ENCODE results near the gene USP35.
A peak's percentile ranks its signal among the peaks of the same experiment; 100 is the strongest.

Gene USP35

DNA sequence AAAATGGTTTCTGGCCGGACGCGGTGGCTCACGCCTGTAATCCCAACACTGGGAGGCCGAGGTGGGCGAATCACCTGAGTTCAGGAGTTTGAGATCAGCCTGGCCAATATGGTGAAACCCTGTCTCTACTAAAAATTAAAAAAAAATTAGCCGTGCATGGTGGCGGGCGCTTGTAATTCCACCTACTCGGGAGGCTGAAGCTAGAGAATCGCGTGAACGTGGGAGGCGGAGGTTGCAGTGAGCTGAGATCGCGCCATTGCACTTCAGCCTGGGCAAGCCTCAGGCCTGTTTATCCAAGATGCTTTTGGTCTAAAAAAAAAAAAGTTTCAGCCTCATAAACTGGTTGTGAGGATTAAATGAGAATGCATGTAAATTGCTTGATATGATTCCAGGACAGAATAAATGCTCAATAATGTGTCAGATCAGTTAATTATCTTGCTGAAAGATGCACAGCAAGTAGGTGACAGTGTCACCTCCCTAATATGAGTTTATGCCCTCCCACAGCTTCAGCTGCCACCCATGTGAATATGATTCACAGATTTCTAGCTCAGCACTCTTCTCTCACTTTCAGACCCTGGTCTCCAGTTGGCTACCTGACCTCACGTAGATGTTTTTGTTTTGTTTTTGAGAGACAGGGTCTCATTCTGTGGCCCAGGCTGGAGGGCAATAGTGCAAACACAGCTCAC, 48.2 kb upstream of the USP35 start:
- Histone ChIP-seq H3K9me2 (replicated peaks; ENCODE audit: insufficient read depth, low read length) (no peaks in the 10 kb centered on the region), H3K4me3 (ENCODE audit: insufficient read depth, low read length, poor library complexity, severe bottlenecking) (peak overlapping the region; percentile 97), H3K79me2 (ENCODE audit: insufficient read depth, low read length) (peaks cover 29% of the 10 kb centered on the region), H3K27me3 (ENCODE audit: low read length) (no peaks in the 10 kb centered on the region), H4K20me1 (ENCODE audit: low read depth, low read length) (no peaks in the 10 kb centered on the region), H3K9ac (ENCODE audit: low read length) (peak overlapping the region; percentile 79), H3K4me2 (ENCODE audit: low read depth, low read length, poor library complexity, severe bottlenecking) (peak overlapping the region; percentile 94), H3K36me3 (ENCODE audit: low read length) (no peaks in the 10 kb centered on the region), H2AFZ (ENCODE audit: low read depth, low read length, severe bottlenecking) (no peak overlapping the region), H3F3A (ENCODE audit: insufficient read depth) (no peaks in the 10 kb centered on the region), H3K27ac (ENCODE audit: low read depth, low read length) (no peak overlapping the region), H3K9me3 (ENCODE audit: insufficient read depth, low read length) (no peaks in the 10 kb centered on the region)
- no peak for TF ChIP-seq EZH2phosphoT487 (conservative IDR thresholded peaks at IDR 0.05; ENCODE audit: low read length)
- TF ChIP-seq CTCF (IDR thresholded peaks at IDR 0.05; ENCODE audit: insufficient read depth, low read length, poor library complexity, severe bottlenecking) = no peak

- Histone ChIP-seq H3K9ac (ENCODE audit: low read length) (no peak overlapping the region), H3K4me2 (ENCODE audit: low read depth, low read length, poor library complexity, severe bottlenecking) (no peak overlapping the region), H2AFZ (ENCODE audit: low read depth, low read length, severe bottlenecking) (no peak overlapping the region), H3F3A (ENCODE audit: insufficient read depth) (no peaks in the 10 kb centered on the region), H3K9me3 (ENCODE audit: insufficient read depth, low read length) (no peaks in the 10 kb centered on the region), H3K36me3 (ENCODE audit: low read length) (no peaks in the 10 kb centered on the region), H3K27ac (ENCODE audit: low read depth, low read length) (no peak overlapping the region), H3K79me2 (ENCODE audit: insufficient read depth, low read length) (no peaks in the 10 kb centered on the region), H4K20me1 (ENCODE audit: low read depth, low read length) (no peaks in the 10 kb centered on the region), H3K9me2 (replicated peaks; ENCODE audit: insufficient read depth, low read length) (no peaks in the 10 kb centered on the region), H3K4me3 (ENCODE audit: insufficient read depth, low read length, poor library complexity, severe bottlenecking) (no peak overlapping the region), H3K27me3 (ENCODE audit: low read length) (no peaks in the 10 kb centered on the region)
- TF ChIP-seq EZH2phosphoT487 (conservative IDR thresholded peaks at IDR 0.05; ENCODE audit: low read length) (no peak), CTCF (IDR thresholded peaks at IDR 0.05; ENCODE audit: insufficient read depth, low read length, poor library complexity, severe bottlenecking) (no peak)
Observed at GRCh38 chr11:78145511-78146025, 43.2 kb upstream of the USP35 start.

GRCh38 chr11:78147807-78148206, 40.9 kb upstream of the USP35 start:
- TF ChIP-seq CTCF (IDR thresholded peaks at IDR 0.05; ENCODE audit: insufficient read depth, low read length, poor library complexity, severe bottlenecking) = no peak
- no peak for TF ChIP-seq EZH2phosphoT487 (conservative IDR thresholded peaks at IDR 0.05; ENCODE audit: low read length)
- Histone ChIP-seq H3K4me3 (ENCODE audit: insufficient read depth, low read length, poor library complexity, severe bottlenecking) (no peak overlapping the region), H3K4me2 (ENCODE audit: low read depth, low read length, poor library complexity, severe bottlenecking) (no peak overlapping the region), H3K9me3 (ENCODE audit: insufficient read depth, low read length) (no peaks in the 10 kb centered on the region), H3K36me3 (ENCODE audit: low read length) (no peaks in the 10 kb centered on the region), H3K27me3 (ENCODE audit: low read length) (no peaks in the 10 kb centered on the region), H2AFZ (ENCODE audit: low read depth, low read length, severe bottlenecking) (no peak overlapping the region), H3K9me2 (replicated peaks; ENCODE audit: insufficient read depth, low read length) (no peaks in the 10 kb centered on the region), H4K20me1 (ENCODE audit: low read depth, low read length) (no peaks in the 10 kb centered on the region), H3K9ac (ENCODE audit: low read length) (no peak overlapping the region), H3K27ac (ENCODE audit: low read depth, low read length) (no peak overlapping the region), H3F3A (ENCODE audit: insufficient read depth) (no peaks in the 10 kb centered on the region), H3K79me2 (ENCODE audit: insufficient read depth, low read length) (no peaks in the 10 kb centered on the region)
